Urinary bladder (tissue), 4 donors: ENCODE results near the gene SYT17. TPM values are rescaled to one million over a fixed set of nuclear protein-coding genes. Genes with fewer than 3 reads are reported as not detected.

ENCODE experiments used
- DNase-seq: peaks from one replicate; pipeline ENCODE4 v3.0.0-alpha.2; 2015; ENCODE audit errors: extremely low spot score
- H3K27ac ChIP-seq: one replicate; pipeline ENCODE4 v1.5.1; 2013; ENCODE audit warnings: low read depth, mild to moderate bottlenecking, moderate library complexity
- H3K36me3 ChIP-seq: one replicate; pipeline ENCODE4 v1.6.1; 2013; ENCODE audit warnings: mild to moderate bottlenecking, moderate library complexity; ENCODE audit not compliant: insufficient read depth
- H3K4me1 ChIP-seq: one replicate; pipeline ENCODE4 v1.6.1; 2013; ENCODE audit warnings: mild to moderate bottlenecking, moderate library complexity; ENCODE audit not compliant: insufficient read depth
- H3K4me3 ChIP-seq: one replicate; pipeline ENCODE4 v1.5.1; 2013; ENCODE audit warnings: low read depth, low read length
- WGBS: extraction: QIAGEN DNeasy Blood & Tissue Kit; methylation state at CpG from one replicate; pipeline ENCODE4 v1.1.7; 2013; 5-methylcytosine and 5-hydroxymethylcytosine counted together
- polyA plus RNA-seq: library from polyadenylated mRNA; stranded (reverse); fragments of 200-250 nt; gene quantifications from one replicate; pipeline ENCODE4 v1.2.3, GENCODE V29; 2013
- total RNA-seq: library from RNA; depleted of rRNA; stranded (reverse); fragments of >200 nt; gene quantifications from one replicate; pipeline ENCODE4 v1.2.3, GENCODE V29; 2014
- donor health status: healthy with polysubstance abuse.
- donor health status: healthy.

The SYT17 gene
- total and polyA plus RNA-seq, 2 donors: 1.8 to 6.5 TPM

GRCh38 chr16:19132898-19133297 is 35.1 kb upstream of the SYT17 start:
- WGBS: 68% methylated on average over 11 of the region's 11 CpGs

GRCh38 chr16:19133600-19133999 is 34.4 kb upstream of the SYT17 start:
- no peak for DNase-seq
- Histone ChIP-seq H3K36me3 (no peaks in the 10 kb centered on the region), H3K4me3 (no peak overlapping the region), H3K4me1 (peaks cover 2% of the 10 kb centered on the region), H3K27ac (no peak overlapping the region)
- WGBS: 88% methylated on average over 1 of the region's 1 CpG

More at GRCh38 chr16:19132898-19133297, 35.1 kb upstream of the SYT17 start:
- no peak overlapping the region for H3K4me3 ChIP-seq
- H3K27ac ChIP-seq: no peak overlapping the region
- DNase-seq: no peak
- peaks cover 2% of the 10 kb centered on the region for H3K4me1 ChIP-seq
- H3K36me3 ChIP-seq: no peaks in the 10 kb centered on the region

- 68% methylated on average over 10 of the region's 10 CpGs for WGBS
- H3K36me3 ChIP-seq: no peaks in the 10 kb centered on the region
Observed at GRCh38 chr16:19135201-19135842, 32.7 kb upstream of the SYT17 start.

GRCh38 chr16:19135896-19136438 is 32.1 kb upstream of the SYT17 start:
- DNase-seq: no peak
- Histone ChIP-seq H3K36me3 (no peaks in the 10 kb centered on the region), H3K4me1 (no peaks in the 10 kb centered on the region), H3K4me3 (no peak overlapping the region), H3K27ac (no peak overlapping the region)
- 38% methylated on average over 7 of the region's 7 CpGs for WGBS

More at GRCh38 chr16:19135201-19135842, 32.7 kb upstream of the SYT17 start:
- DNase-seq: no peak
- Histone ChIP-seq H3K4me1 (peaks cover 2% of the 10 kb centered on the region), H3K4me3 (no peak overlapping the region), H3K27ac (no peak overlapping the region)

GRCh38 chr16:19136549-19137196 is 31.4 kb upstream of the SYT17 start:
- DNase-seq: no peak
- 38% methylated on average over 10 of the region's 10 CpGs for WGBS
- H3K4me1 ChIP-seq: no peaks in the 10 kb centered on the region
- no peak overlapping the region for H3K4me3 ChIP-seq
- H3K36me3 ChIP-seq: no peaks in the 10 kb centered on the region
- peak overlapping the region; percentile 19 for H3K27ac ChIP-seq

GRCh38 chr16:19137201-19138128 is 30.6 kb upstream of the SYT17 start:
- H3K4me3 ChIP-seq: no peak overlapping the region
- no peaks in the 10 kb centered on the region for H3K36me3 ChIP-seq
- no peak overlapping the region for H3K27ac ChIP-seq
- no peak for DNase-seq
- 16% methylated on average over 6 of the region's 6 CpGs for WGBS
- no peaks in the 10 kb centered on the region for H3K4me1 ChIP-seq

GRCh38 chr16:19138601-19139000 is 29.4 kb upstream of the SYT17 start:
- peak; percentile 77 for DNase-seq
- no peak overlapping the region for H3K27ac ChIP-seq
- H3K4me3 ChIP-seq: no peak overlapping the region
- no peaks in the 10 kb centered on the region for H3K36me3 ChIP-seq
- no peaks in the 10 kb centered on the region for H3K4me1 ChIP-seq
- WGBS: 9% methylated on average over 4 of the region's 4 CpGs

GRCh38 chr16:19139436-19140091 is 28.5 kb upstream of the SYT17 start:
- Histone ChIP-seq H3K36me3 (no peaks in the 10 kb centered on the region), H3K27ac (no peak overlapping the region), H3K4me3 (no peak overlapping the region), H3K4me1 (no peaks in the 10 kb centered on the region)
- DNase-seq: no peak
- 57% methylated on average over 5 of the region's 5 CpGs for WGBS

GRCh38 chr16:19140396-19140795 is 27.6 kb upstream of the SYT17 start:
- no peak for DNase-seq
- H3K4me3 ChIP-seq: no peak overlapping the region
- no peaks in the 10 kb centered on the region for H3K36me3 ChIP-seq
- no peaks in the 10 kb centered on the region for H3K4me1 ChIP-seq
- H3K27ac ChIP-seq: no peak overlapping the region
- 54% methylated on average over 2 of the region's 2 CpGs for WGBS

GRCh38 chr16:19142939-19143598 is 25.0 kb upstream of the SYT17 start:
- DNase-seq: no peak
- H3K27ac ChIP-seq: peak overlapping the region; percentile 57
- H3K36me3 ChIP-seq: no peaks in the 10 kb centered on the region
- no peak overlapping the region for H3K4me3 ChIP-seq
- 79% methylated on average over 8 of the region's 8 CpGs for WGBS
- H3K4me1 ChIP-seq: no peaks in the 10 kb centered on the region

- 65% methylated on average over 9 of the region's 9 CpGs for WGBS
- no peak for DNase-seq
- no peaks in the 10 kb centered on the region for H3K4me1 ChIP-seq
- no peaks in the 10 kb centered on the region for H3K36me3 ChIP-seq
- H3K27ac ChIP-seq: peak overlapping the region; percentile 57
- no peak overlapping the region for H3K4me3 ChIP-seq
Observed at GRCh38 chr16:19143599-19143956, 24.5 kb upstream of the SYT17 start.

GRCh38 chr16:19145010-19145409 is 23.0 kb upstream of the SYT17 start:
- no peak overlapping the region for H3K27ac ChIP-seq
- no peak overlapping the region for H3K4me3 ChIP-seq
- 76% methylated on average over 3 of the region's 3 CpGs for WGBS
- no peak for DNase-seq
- H3K4me1 ChIP-seq: no peaks in the 10 kb centered on the region
- no peaks in the 10 kb centered on the region for H3K36me3 ChIP-seq

- Histone ChIP-seq H3K36me3 (no peaks in the 10 kb centered on the region), H3K4me1 (no peaks in the 10 kb centered on the region), H3K4me3 (no peak overlapping the region), H3K27ac (no peak overlapping the region)
- 45% methylated on average over 4 of the region's 4 CpGs for WGBS
- no peak for DNase-seq
Observed at GRCh38 chr16:19147126-19147525, 20.9 kb upstream of the SYT17 start.
